Thyroid gland (tissue), 4 donors: ENCODE results near the gene TNS3. TPM values are rescaled to one million over a fixed set of nuclear protein-coding genes. Genes with fewer than 3 reads are reported as not detected.
A peak's percentile ranks its signal among the peaks of the same experiment; 100 is the strongest.

Experiments used
- DNase-seq, 2 donors: peaks; one replicate each; pipeline ENCODE4 v3.0.0-alpha.2; 2019
- H3K27ac ChIP-seq, 3 donors: fragments of 200-600 bp; sonication (generic); 1 replicate in 2 of 3; 2 replicates in 1 of 3; pipeline ENCODE4 v1.5.1; 2016 to 2019; ENCODE audit warnings: mild to moderate bottlenecking in 1 of 3, moderate library complexity in 1 of 3
- H3K27me3 ChIP-seq: fragments of 200-600 bp; sonication (generic); one replicate; pipeline ENCODE4 v1.5.1; 2019
- H3K36me3 ChIP-seq, 2 donors: fragments of 200-600 bp; sonication (generic); one replicate each; pipeline ENCODE4 v1.5.1; 2016 to 2019
- H3K4me1 ChIP-seq, 2 donors: fragments of 200-600 bp; sonication (generic); one replicate each; pipeline ENCODE4 v1.5.1; 2017 to 2019
- H3K4me3 ChIP-seq, 3 donors: fragments of 200-600 bp; sonication (generic); replicated peaks in 1 of 3; 1 replicate in 2 of 3; 2 replicates in 1 of 3; pipeline ENCODE4 v1.5.1; 2016; ENCODE audit warnings: mild to moderate bottlenecking in 1 of 3
- H3K9me3 ChIP-seq: fragments of 200-600 bp; sonication (generic); one replicate; pipeline ENCODE4 v1.5.1; 2017
- CTCF ChIP-seq, 6 experiments: fragments of 200-600 bp in 3 of 6; fragments of 450-650 bp in 3 of 6; sonication (generic) in 3 of 6; IDR thresholded peaks; one replicate each; pipeline ENCODE4 v1.5.1; 2016 to 2019; ENCODE audit warnings: antibody characterized with exemption in 6 of 6, mild to moderate bottlenecking in 2 of 6, inconsistent platforms in 1 of 6, moderate library complexity in 1 of 6
- POLR2A ChIP-seq, 2 donors: fragments of 450-650 bp; IDR thresholded peaks; one replicate each; pipeline ENCODE4 v1.6.1; 2017; ENCODE audit warnings: antibody characterized with exemption in 2 of 2, mild to moderate bottlenecking in 2 of 2, moderate library complexity in 1 of 2
- WGBS, 2 donors: methylation state at CpG; one replicate each; pipeline ENCODE4 v1.1.5; 2017; 5-methylcytosine and 5-hydroxymethylcytosine counted together
- intact Hi-C: fragments of 100-400 bp; cut with DNase I; formaldehyde crosslinking; loops from one replicate; pipeline ENCODE4 v1.15.1; 2023
- total RNA-seq, 4 donors: library from RNA; depleted of rRNA; stranded (reverse); fragments of >200 nt; gene quantifications; one replicate each; pipeline ENCODE4 v1.2.3, GENCODE V29; 2016

TNS3 gene
- total RNA-seq, 4 donors from 2014 or later, result 65.8 to 93.0 (median 80.7) TPM

GRCh38 chr7:47577321-47577919 is 4.5 kb downstream of the TNS3 start:
- H3K27ac ChIP-seq, result peak overlapping the region; percentile 67 to 85 (median 84)
- intact Hi-C loops, result loop anchor here (10.0 kb wide), 1 partner anchor 133 kb away; no protein-coding TSS in a partner anchor
- WGBS, 2 donors, result 65 to 71% methylated on average over 6 to 14 of the region's 14 CpGs
- no peak for DNase-seq
- TF ChIP-seq POLR2A (IDR thresholded peaks at IDR 0.05) (no peak), CTCF (IDR thresholded peaks at IDR 0.05) (no peak)
- no peaks in the 10 kb centered on the region for H3K36me3 ChIP-seq
- peaks cover 54 to 81% of the 10 kb centered on the region in 2 donors for H3K4me1 ChIP-seq
- H3K9me3 ChIP-seq, result no peaks in the 10 kb centered on the region
- H3K27me3 ChIP-seq, result no peaks in the 10 kb centered on the region
- no peak overlapping the region for H3K4me3 ChIP-seq

DNA sequence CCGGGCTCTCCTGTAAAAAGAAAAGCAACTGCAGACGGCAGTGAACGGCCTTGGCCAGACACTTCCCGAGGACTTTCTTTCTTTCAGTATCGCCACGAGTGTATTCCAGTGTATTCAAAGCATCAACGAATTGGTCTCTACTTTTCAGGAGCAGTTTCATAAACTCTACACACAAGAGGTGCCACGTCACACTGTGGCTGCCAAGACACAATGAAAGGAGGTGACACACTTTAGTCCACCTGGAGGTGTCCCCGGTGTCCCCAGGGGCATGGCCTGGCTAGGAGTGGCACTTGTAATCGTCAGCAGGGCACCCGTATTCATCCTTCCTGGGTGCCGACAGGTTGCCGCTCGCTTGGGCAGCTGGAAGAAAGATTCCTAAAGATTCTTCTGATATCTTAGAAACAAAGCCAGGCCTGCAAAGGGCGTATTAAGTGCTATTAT is 5.0 kb downstream of the TNS3 start:
- 37 to 41% methylated on average over 14 to 15 of the region's 15 CpGs for WGBS, 2 donors
- no peak for TF ChIP-seq CTCF (IDR thresholded peaks at IDR 0.05)
- TF ChIP-seq POLR2A (IDR thresholded peaks at IDR 0.05), result no peak
- intact Hi-C loops, result loop anchor here (10.0 kb wide), 1 partner anchor 132 kb away; no protein-coding TSS in a partner anchor
- Histone ChIP-seq H3K4me1 (peaks cover 56 to 84% of the 10 kb centered on the region in 2 donors), H3K36me3 (no peaks in the 10 kb centered on the region), H3K27me3 (no peaks in the 10 kb centered on the region), H3K4me3 (no peak overlapping the region), H3K27ac (peak overlapping the region; percentile 67 to 85 (median 84)), H3K9me3 (no peaks in the 10 kb centered on the region)
- DNase-seq, result peak; percentile 51 to 66

- DNase-seq, result peak; percentile 74 to 80
- peaks cover 62 to 90% of the 10 kb centered on the region in 2 donors for H3K4me1 ChIP-seq
- no peaks in the 10 kb centered on the region for H3K27me3 ChIP-seq
- intact Hi-C loops, result loop anchor here (10.0 kb wide), 1 partner anchor 131 kb away; no protein-coding TSS in a partner anchor
- TF ChIP-seq CTCF (IDR thresholded peaks at IDR 0.05), result no peak
- TF ChIP-seq POLR2A (IDR thresholded peaks at IDR 0.05), result peak in 1 of 2 donors; percentile 9
- 58 to 68% methylated on average over 13 of the region's 13 CpGs for WGBS, 2 donors
- no peak overlapping the region for H3K4me3 ChIP-seq
- H3K9me3 ChIP-seq, result no peaks in the 10 kb centered on the region
- H3K36me3 ChIP-seq, result no peaks in the 10 kb centered on the region
- peak overlapping the region; percentile 67 to 85 (median 84) for H3K27ac ChIP-seq
Measured at GRCh38 chr7:47576031-47576865, 5.7 kb downstream of the TNS3 start.

- Histone ChIP-seq H3K4me3 (no peak overlapping the region), H3K27ac (peak overlapping the region; percentile 72 to 85 (median 84)), H3K4me1 (peaks cover 71 to 94% of the 10 kb centered on the region in 2 donors), H3K36me3 (no peaks in the 10 kb centered on the region), H3K9me3 (no peaks in the 10 kb centered on the region), H3K27me3 (no peaks in the 10 kb centered on the region)
- no peak for DNase-seq
- no peak for TF ChIP-seq CTCF (IDR thresholded peaks at IDR 0.05)
- no peak for TF ChIP-seq POLR2A (IDR thresholded peaks at IDR 0.05)
- intact Hi-C loops, result loop anchor here (10.0 kb wide), 1 partner anchor 130 kb away; no protein-coding TSS in a partner anchor
- WGBS, 2 donors, result 74 to 76% methylated on average over 11 of the region's 11 CpGs
Measured at GRCh38 chr7:47574482-47575329, 7.2 kb downstream of the TNS3 start.
